IMR-90 (cell line): Measurements from ENCODE around the gene STAP2.

Source experiments
- CHD1 ChIP-seq: IDR thresholded peaks from 2 replicates; pipeline ENCODE4 v1.6.1; 2012; ENCODE audit warnings: low read depth, low read length, improper control_type of control experiment
- CTCF ChIP-seq: conservative IDR thresholded peaks from 2 replicates; pipeline ENCODE4 v1.5.1; 2012; ENCODE audit warnings: mild to moderate bottlenecking, low read depth, low read length, improper control_type of control experiment
- FOS ChIP-seq: fragments of 150-350 bp; IDR thresholded peaks from 2 replicates; pipeline ENCODE4 v1.6.1; 2016; ENCODE audit warnings: low read depth, low read length
- MAFK ChIP-seq: IDR thresholded peaks from 2 replicates; pipeline ENCODE4 v1.6.1; 2012; ENCODE audit warnings: low read depth, low read length, improper control_type of control experiment
- MAZ ChIP-seq: IDR thresholded peaks from 2 replicates; pipeline ENCODE4 v1.6.1; 2012; ENCODE audit warnings: low read depth, mild to moderate bottlenecking, low read length, improper control_type of control experiment, moderate library complexity, borderline replicate concordance
- MXI1 ChIP-seq: IDR thresholded peaks from 2 replicates; pipeline ENCODE4 v1.6.1; 2012; ENCODE audit warnings: low read depth, mild to moderate bottlenecking, low read length, moderate library complexity, borderline replicate concordance
- POLR2A ChIP-seq: IDR thresholded peaks from 2 replicates; pipeline ENCODE4 v1.6.1; 2012; ENCODE audit warnings: mild to moderate bottlenecking, low read depth, low read length
- RAD21 ChIP-seq: IDR thresholded peaks from 2 replicates; pipeline ENCODE4 v1.6.1; 2012; ENCODE audit warnings: low read length, improper control_type of control experiment
- RCOR1 ChIP-seq: IDR thresholded peaks from 2 replicates; pipeline ENCODE4 v1.6.1; 2012; ENCODE audit warnings: mild to moderate bottlenecking, low read length, improper control_type of control experiment; ENCODE audit not compliant: insufficient replicate concordance
- RFX5 ChIP-seq: IDR thresholded peaks from 2 replicates; pipeline ENCODE4 v1.8.0; 2012; ENCODE audit warnings: low read depth, mild to moderate bottlenecking, low read length, moderate library complexity
- SMC3 ChIP-seq: fragments of 150-350 bp; IDR thresholded peaks from 2 replicates; pipeline ENCODE4 v1.6.1; 2016; ENCODE audit warnings: low read depth, mild to moderate bottlenecking, antibody characterized with exemption, low read length, moderate library complexity
- USF2 ChIP-seq: fragments of 150-350 bp; IDR thresholded peaks from 2 replicates; pipeline ENCODE4 v1.6.1; 2017; ENCODE audit warnings: mild to moderate bottlenecking, antibody characterized with exemption, low read length, low read depth

GRCh38 chr19:4297901-4298809 is 40.5 kb downstream of the STAP2 start:
- no peak for TF ChIP-seq CTCF
- TF ChIP-seq RCOR1: no peak
- no peak for TF ChIP-seq POLR2A
- no peak for TF ChIP-seq USF2
- TF ChIP-seq MAZ: no peak
- TF ChIP-seq SMC3: no peak
- no peak for TF ChIP-seq MXI1
- TF ChIP-seq CHD1: no peak
- no peak for TF ChIP-seq RFX5
- TF ChIP-seq FOS: no peak
- TF ChIP-seq MAFK: no peak
- TF ChIP-seq RAD21: no peak
